Measurements from ENCODE around the gene MESP2.
"Not testable (repeated sequence)": the region's sequence is repeated elsewhere in the genome, so short reads cannot be mapped to it uniquely, and the experiment has no call there.

MESP2 gene

DNA sequence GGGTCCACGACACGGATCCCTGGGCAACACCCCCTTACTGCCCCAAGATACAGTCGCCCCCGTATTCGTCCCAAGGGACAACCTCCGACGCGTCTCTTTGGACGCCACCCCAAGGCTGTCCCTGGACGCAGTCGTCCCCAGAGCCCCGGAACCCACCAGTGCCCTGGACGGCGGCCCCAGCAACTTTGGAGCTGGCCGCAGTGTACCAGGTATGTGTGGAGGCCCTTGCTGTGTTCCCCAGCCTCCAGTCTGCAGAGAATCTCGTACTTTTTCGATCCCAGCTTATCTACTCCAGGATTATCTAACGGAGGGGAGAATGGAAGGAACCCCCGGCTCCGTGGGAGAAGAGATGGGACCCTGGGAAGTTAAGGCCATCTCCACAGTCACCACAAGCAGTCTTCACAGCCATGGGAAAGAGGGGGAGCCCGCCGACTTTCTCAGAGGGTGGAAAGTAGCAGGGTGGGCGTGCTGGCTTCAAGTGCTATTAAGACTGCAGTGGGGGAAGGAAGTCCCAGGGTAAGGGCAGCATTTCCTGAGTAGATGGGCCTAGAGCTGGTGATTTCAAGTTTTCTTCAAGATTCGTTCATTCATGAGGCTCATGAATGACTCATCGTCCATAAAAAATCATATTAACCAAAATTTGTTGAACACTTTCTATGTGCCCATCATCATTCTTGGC is 1.1 kb downstream of the MESP2 start:
- Mint-ChIP-seq H3K36me3 (ENCODE audit: insufficient read depth) (no peaks in the 10 kb centered on the region), H3K9me3 (no peaks in the 10 kb centered on the region), H3K4me1 (no peaks in the 10 kb centered on the region), H3K27ac (ENCODE audit: low read depth) (no peak overlapping the region), H3K27me3 (peaks cover 31% of the 10 kb centered on the region), H3K4me3 (peak overlapping the region; percentile 20)
- ATAC-seq (replicated peaks; ENCODE audit: extremely low read depth, poor library complexity, severe bottlenecking): no peak
- no peak for DNase-seq (ENCODE audit: low spot score in 2 of 2)

DNA sequence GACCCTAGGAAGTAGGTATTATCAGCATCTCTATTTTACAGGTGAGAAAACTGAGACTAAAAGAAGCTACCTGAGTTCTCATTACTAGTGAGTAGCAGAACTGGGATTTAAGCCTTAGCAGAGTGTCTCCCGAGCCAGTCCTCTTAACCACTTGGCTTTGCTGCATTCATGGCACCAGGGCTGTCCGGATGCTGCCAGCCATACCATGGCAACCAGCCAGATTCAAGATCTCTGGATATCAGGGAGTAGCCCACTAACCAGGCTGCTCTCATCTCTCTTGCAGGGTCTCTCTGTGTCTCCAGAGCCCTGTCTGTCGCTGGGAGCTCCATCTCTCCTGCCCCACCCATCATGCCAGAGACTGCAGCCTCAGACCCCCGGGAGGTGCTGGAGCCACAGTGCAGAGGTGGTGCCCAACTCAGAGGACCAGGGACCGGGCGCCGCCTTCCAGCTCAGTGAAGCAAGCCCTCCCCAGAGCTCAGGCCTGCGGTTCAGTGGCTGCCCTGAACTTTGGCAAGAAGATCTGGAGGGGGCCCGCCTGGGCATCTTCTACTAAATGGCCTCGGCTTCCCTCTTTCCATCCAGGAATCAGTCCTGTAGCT is 1.7 kb downstream of the MESP2 start:
- Mint-ChIP-seq H3K4me3 (no peak overlapping the region), H3K27ac (ENCODE audit: low read depth) (no peak overlapping the region), H3K4me1 (no peaks in the 10 kb centered on the region), H3K36me3 (ENCODE audit: insufficient read depth) (no peaks in the 10 kb centered on the region), H3K9me3 (no peaks in the 10 kb centered on the region), H3K27me3 (peaks cover 31% of the 10 kb centered on the region)
- DNase-seq (ENCODE audit: low spot score in 2 of 2) (no peak), ATAC-seq (replicated peaks; ENCODE audit: extremely low read depth, poor library complexity, severe bottlenecking) (no peak)

DNA sequence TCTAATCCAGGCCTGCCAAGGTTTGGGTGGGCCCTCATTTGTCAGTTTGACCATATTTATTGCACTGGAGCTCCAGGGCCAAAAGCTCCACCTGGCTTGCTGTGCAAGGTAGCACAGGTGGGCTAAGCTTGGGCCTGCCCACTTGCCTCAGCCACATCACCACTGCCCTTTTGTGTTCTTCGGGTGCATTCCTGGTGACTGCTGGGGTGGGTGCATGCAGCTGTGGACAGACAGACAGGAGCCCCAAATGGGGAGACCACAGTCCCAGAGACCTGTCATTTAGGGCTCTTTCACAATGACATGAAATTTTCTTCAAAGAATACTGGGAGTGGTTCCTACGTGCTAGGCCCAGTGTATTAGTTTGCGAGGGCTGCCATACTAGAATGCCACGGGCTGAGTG is 2.7 kb downstream of the MESP2 start:
- ATAC-seq (replicated peaks; ENCODE audit: extremely low read depth, poor library complexity, severe bottlenecking) (no peak), DNase-seq (ENCODE audit: low spot score in 2 of 2) (no peak)
- H3K9me3 Mint-ChIP-seq: no peaks in the 10 kb centered on the region
- no peaks in the 10 kb centered on the region for H3K4me1 Mint-ChIP-seq
- H3K4me3 Mint-ChIP-seq: no peak overlapping the region
- H3K36me3 Mint-ChIP-seq (ENCODE audit: insufficient read depth): no peaks in the 10 kb centered on the region
- H3K27me3 Mint-ChIP-seq: peaks cover 31% of the 10 kb centered on the region
- H3K27ac Mint-ChIP-seq (ENCODE audit: low read depth): no peak overlapping the region

DNA sequence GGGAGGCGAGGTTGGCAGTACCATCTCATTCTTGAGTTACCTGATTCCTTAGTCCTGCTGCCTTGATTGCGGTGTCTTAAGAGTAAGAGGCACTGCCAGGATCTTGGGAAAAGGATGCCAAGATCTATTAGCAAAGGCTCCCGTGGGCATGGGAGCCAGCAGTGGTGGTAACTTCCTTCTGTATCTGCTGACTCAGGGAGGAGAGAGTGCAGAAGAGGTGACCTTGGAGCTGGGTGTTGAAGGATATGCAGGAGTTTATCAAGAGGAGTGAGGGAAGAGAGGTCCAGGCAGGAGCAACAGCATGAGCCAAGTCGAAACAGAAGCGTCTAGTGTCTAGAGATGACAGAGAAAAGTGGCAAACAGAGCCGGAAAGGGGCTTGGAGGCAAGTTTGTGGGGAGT is 4.5 kb downstream of the MESP2 start:
- no peaks in the 10 kb centered on the region for H3K4me1 Mint-ChIP-seq
- DNase-seq (ENCODE audit: low spot score in 2 of 2) (no peak), ATAC-seq (replicated peaks; ENCODE audit: extremely low read depth, poor library complexity, severe bottlenecking) (no peak)
- H3K36me3 Mint-ChIP-seq (ENCODE audit: insufficient read depth): no peaks in the 10 kb centered on the region
- H3K27ac Mint-ChIP-seq (ENCODE audit: low read depth): no peak overlapping the region
- H3K4me3 Mint-ChIP-seq: no peak overlapping the region
- H3K9me3 Mint-ChIP-seq: no peaks in the 10 kb centered on the region
- peaks cover 31% of the 10 kb centered on the region for H3K27me3 Mint-ChIP-seq

DNA sequence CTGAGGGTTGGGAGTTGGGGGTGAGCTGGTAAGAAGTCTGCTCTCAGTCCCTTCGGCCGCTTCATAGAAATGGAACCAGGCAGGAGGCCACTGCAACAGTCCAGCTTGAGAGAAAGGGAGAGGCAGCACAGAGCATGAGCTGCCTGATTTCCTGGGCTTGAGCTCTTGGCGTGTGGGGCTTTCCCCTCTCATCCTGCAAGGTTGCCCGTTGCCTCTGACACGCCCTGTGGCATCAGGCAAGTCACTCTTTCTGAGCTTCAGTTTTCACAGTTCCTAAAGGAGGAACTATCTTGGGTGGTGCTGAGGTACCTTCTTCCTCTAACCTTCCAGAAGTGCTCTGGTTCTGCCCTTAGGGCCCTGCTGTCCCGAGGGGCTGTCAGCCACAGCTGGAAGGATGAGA is 4.9 kb downstream of the MESP2 start:
- Mint-ChIP-seq H3K9me3 (no peaks in the 10 kb centered on the region), H3K27ac (ENCODE audit: low read depth) (no peak overlapping the region), H3K4me1 (no peaks in the 10 kb centered on the region), H3K27me3 (peaks cover 31% of the 10 kb centered on the region), H3K4me3 (no peak overlapping the region), H3K36me3 (ENCODE audit: insufficient read depth) (no peaks in the 10 kb centered on the region)
- DNase-seq (ENCODE audit: low spot score in 2 of 2): no peak
- ATAC-seq (replicated peaks; ENCODE audit: extremely low read depth, poor library complexity, severe bottlenecking): no peak

DNA sequence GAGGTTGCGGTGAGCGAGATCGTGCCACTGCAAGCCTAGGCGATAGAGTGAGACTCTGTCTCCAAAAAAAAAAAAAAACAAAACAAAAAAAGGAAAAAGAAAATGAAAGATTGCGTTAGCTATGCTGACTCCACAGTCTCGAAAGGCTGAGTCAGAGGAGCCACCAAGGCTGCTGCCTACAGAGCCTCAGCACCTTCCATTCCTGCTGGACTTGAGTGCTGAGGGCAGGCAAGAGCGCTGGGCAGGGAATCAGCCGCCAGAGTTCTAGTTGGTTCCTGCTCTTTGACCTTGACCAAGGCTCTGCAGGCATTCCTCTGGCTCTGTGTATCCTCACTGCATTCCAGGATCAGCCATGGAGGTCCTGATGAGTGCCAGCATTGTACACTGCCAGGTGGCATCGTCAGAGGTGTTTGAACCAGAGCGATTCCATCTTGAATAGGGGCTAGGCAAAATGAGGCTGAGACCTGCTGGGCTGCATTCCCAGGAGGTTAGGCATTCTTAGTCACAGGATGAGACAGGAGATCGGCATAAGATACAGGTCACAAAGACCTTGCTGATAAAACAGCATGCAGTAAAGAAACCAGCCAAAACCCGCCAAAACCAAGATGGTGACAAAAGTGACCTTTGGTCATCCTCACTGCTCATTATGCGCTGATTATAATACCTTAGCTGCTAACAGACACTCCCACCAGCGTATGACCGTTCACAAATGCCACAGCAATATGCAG is 5.9 kb downstream of the MESP2 start:
- Mint-ChIP-seq H3K36me3 (ENCODE audit: insufficient read depth) (no peaks in the 10 kb centered on the region), H3K27ac (ENCODE audit: low read depth) (no peak overlapping the region), H3K4me3 (no peak overlapping the region), H3K27me3 (peaks cover 31% of the 10 kb centered on the region), H3K4me1 (no peaks in the 10 kb centered on the region), H3K9me3 (no peaks in the 10 kb centered on the region)
- no peak for ATAC-seq (replicated peaks; ENCODE audit: extremely low read depth, poor library complexity, severe bottlenecking)
- no peak for DNase-seq (ENCODE audit: low spot score in 2 of 2)

DNA sequence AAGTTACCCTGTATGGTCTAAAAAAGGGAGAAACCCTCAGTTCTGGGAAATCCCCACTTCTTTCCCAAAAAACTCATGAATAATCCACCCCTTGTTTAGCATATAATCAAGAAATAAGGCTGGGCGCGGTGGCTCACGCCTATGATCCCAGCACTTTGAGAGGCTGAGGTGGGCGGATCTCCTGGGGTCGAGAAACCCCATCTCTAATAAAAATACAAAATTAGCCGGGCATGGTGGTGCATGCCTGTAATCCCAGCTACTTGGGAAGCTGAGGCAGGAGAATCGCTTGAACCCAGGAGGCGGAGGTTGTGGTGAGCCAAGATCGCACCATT is 6.5 kb downstream of the MESP2 start:
- not testable (repeated sequence) for H3K4me3 Mint-ChIP-seq; ATAC-seq (replicated peaks; ENCODE audit: extremely low read depth, poor library complexity, severe bottlenecking); DNase-seq (ENCODE audit: low spot score in 2 of 2); H3K36me3 Mint-ChIP-seq (ENCODE audit: insufficient read depth); H3K4me1 Mint-ChIP-seq; H3K9me3 Mint-ChIP-seq; H3K27ac Mint-ChIP-seq (ENCODE audit: low read depth)
- H3K27me3 Mint-ChIP-seq: peaks cover 27% of the 10 kb centered on the region

DNA sequence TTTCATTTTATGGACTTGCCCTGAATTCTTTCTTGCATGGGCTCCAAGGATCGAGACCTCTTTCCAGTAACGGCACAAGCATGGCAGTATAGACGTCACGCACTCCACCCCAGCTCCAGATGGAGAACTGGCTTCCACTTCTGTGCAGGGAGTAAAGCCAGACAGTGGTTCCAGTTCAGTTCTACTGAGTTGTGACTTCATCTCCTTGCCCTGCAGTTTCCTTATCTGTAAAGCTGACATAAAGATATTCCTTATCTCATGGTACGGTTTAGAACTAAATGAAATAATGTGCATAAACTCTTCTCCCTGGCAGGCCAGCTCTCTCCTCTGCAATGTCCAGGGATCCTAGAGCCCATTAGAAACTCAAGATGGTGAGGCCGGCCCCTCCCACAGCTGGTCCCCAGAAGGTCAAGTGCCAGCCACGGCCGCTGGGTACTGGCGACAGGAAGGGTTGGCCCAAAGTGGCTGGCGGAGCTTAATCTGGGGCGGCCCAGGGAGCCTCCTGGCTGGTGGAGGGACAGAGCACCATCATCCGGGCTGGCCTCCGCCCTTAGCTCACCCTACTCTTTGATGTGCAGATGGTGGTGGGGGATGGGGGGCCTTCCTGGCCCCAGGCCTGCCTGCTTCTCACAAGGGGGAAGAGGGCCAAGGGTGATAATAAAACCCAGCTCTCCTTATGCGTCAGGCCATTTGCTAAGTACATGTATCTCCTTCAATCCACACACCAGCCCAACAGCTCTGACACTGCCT is 7.2 kb downstream of the MESP2 start:
- Mint-ChIP-seq H3K36me3 (ENCODE audit: insufficient read depth) (no peaks in the 10 kb centered on the region), H3K9me3 (no peaks in the 10 kb centered on the region), H3K27ac (ENCODE audit: low read depth) (no peak overlapping the region), H3K4me3 (no peak overlapping the region), H3K4me1 (no peaks in the 10 kb centered on the region), H3K27me3 (peaks cover 27% of the 10 kb centered on the region)
- DNase-seq (ENCODE audit: low spot score in 2 of 2) (no peak), ATAC-seq (replicated peaks; ENCODE audit: extremely low read depth, poor library complexity, severe bottlenecking) (no peak)

DNA sequence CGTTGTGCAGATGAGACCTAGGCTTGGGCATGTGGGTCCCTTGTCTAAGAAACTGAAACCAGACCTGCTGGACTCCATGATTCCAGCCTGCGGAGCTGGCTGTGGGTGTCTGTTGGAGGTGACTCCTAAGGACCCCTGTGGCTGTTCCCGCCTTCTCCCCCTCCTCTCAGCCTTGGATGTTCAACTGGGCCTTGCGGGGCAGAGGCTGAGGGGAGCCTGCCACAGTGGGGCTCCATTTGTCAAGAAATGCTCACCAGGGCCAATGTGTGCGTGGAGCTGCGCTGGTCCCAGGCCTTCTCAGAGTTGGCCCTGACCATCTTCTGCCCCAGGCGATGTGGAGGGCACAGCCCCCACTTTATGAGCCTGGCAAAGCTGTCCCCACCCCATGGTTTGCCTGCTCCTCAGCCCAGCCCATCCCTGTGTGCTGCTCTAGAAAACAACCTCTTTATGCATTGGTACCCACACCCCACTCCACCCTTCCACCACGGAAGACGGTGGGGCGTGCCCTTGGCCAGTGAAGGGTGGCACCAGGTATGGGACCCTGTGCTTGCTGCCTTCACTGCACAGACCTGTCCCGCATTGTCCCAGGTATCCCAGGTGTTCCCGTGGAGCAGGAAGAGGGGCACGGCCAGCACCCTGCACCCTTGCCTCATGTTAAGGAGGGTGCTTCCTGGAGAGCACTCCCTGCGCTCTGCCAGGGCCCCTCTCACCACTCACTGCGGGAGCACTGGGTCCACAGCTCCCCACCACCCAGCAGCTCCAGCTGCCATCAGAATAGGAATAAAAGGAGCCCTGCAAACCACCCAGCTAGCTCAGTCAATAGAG is 7.9 kb downstream of the MESP2 start:
- Mint-ChIP-seq H3K4me3 (no peak overlapping the region), H3K27me3 (peaks cover 25% of the 10 kb centered on the region), H3K36me3 (ENCODE audit: insufficient read depth) (no peaks in the 10 kb centered on the region), H3K4me1 (no peaks in the 10 kb centered on the region), H3K9me3 (no peaks in the 10 kb centered on the region), H3K27ac (ENCODE audit: low read depth) (no peak overlapping the region)
- no peak for ATAC-seq (replicated peaks; ENCODE audit: extremely low read depth, poor library complexity, severe bottlenecking)
- DNase-seq (ENCODE audit: low spot score in 2 of 2): no peak

DNA sequence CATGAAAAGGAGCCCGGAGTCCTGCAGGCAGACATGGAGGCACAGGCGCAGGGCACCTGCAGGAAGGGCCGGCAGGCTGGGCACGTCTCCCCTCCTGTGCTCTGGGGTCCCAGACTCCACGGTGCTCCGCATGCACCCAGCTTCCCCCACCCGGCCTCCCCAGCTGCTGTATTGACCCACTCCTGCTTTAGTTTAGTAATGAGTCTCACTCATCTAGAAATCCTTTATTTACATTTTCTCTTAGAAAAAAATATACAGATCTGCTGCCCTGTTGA is 8.5 kb downstream of the MESP2 start:
- no peaks in the 10 kb centered on the region for H3K36me3 Mint-ChIP-seq (ENCODE audit: insufficient read depth)
- DNase-seq (ENCODE audit: low spot score in 2 of 2): no peak
- H3K9me3 Mint-ChIP-seq: no peaks in the 10 kb centered on the region
- H3K4me3 Mint-ChIP-seq: no peak overlapping the region
- peaks cover 25% of the 10 kb centered on the region for H3K27me3 Mint-ChIP-seq
- H3K27ac Mint-ChIP-seq (ENCODE audit: low read depth): no peak overlapping the region
- no peaks in the 10 kb centered on the region for H3K4me1 Mint-ChIP-seq
- no peak for ATAC-seq (replicated peaks; ENCODE audit: extremely low read depth, poor library complexity, severe bottlenecking)

DNA sequence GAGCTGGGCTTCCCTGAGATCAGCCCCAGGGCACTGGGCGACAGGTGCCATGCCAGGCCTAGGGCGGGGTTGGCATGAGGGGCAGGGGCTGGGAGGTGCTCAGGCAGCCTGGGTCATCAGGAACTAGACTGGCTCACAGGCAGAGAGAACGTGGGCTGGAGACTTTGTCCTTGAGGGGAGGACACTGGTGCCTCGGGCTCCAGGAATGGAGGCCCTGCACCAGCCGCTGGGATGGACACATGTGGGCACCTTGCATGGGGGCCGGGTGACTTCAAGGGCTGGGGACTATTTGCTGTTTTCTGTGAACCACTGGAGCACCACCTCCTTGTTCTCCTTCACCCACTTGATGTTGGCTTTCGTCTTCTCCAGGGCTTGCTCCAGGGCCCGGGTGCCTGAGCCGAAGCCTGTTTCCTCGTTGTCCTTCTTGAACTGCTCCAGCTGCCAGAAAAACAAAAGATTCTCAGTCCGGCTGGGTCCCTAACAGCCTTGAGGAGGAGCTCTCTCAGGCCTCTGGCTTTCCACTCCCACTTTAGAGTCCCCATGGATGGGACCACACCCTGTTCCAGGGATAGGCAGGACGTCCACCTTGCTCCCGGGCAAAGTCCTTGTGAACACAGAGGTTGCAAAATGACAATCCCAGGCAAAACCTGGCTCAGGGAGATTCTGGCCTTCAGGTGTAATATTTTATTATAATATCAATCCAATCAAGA is 9.1 kb downstream of the MESP2 start:
- no peaks in the 10 kb centered on the region for H3K36me3 Mint-ChIP-seq (ENCODE audit: insufficient read depth)
- no peak overlapping the region for H3K4me3 Mint-ChIP-seq
- peaks cover 28% of the 10 kb centered on the region for H3K27me3 Mint-ChIP-seq
- no peaks in the 10 kb centered on the region for H3K9me3 Mint-ChIP-seq
- no peak overlapping the region for H3K27ac Mint-ChIP-seq (ENCODE audit: low read depth)
- ATAC-seq (replicated peaks; ENCODE audit: extremely low read depth, poor library complexity, severe bottlenecking) (no peak), DNase-seq (ENCODE audit: low spot score in 2 of 2) (no peak)
- no peaks in the 10 kb centered on the region for H3K4me1 Mint-ChIP-seq

DNA sequence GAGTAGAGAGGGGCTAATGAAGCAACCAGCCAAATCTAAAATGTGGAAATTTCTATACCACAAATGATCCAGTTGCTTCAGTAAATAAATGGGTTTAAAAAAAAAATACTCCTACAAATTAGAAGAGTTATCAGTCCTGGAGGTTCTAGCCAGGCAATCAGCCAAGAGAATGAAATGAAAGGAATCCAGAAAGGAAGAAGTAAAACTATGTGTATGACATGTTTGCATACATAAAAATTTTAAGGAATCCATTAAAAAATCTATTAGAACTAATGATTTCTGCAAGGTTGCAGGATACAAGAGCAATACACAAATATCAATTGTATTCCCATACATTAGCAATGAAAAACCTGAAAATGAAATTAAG is 9.6 kb downstream of the MESP2 start:
- Mint-ChIP-seq H3K36me3 (ENCODE audit: insufficient read depth) (no peaks in the 10 kb centered on the region), H3K9me3 (no peaks in the 10 kb centered on the region), H3K4me1 (no peaks in the 10 kb centered on the region), H3K27ac (ENCODE audit: low read depth) (no peak overlapping the region), H3K4me3 (no peak overlapping the region), H3K27me3 (peaks cover 28% of the 10 kb centered on the region)
- DNase-seq (ENCODE audit: low spot score in 2 of 2) (no peak), ATAC-seq (replicated peaks; ENCODE audit: extremely low read depth, poor library complexity, severe bottlenecking) (no peak)
